Measurements from ENCODE around the gene BABAM1. TPM values are rescaled to one million over a fixed set of nuclear protein-coding genes. Genes with fewer than 3 reads are reported as not detected.

The BABAM1 gene
- total RNA-seq, 1 donor from 2014 or later = 59.7 TPM

GRCh38 chr19:17283504-17283996, 16.3 kb downstream of the BABAM1 start:
- H3K4me1 ChIP-seq = peaks cover 16% of the 10 kb centered on the region
- intact Hi-C loops (cut with DNase I) = loop anchor here (5.0 kb wide), 1 partner anchor 216 kb away; no protein-coding TSS in a partner anchor
- H3K4me3 ChIP-seq = no peak overlapping the region
- no peaks in the 10 kb centered on the region for H3K27me3 ChIP-seq
- H3K36me3 ChIP-seq = no peaks in the 10 kb centered on the region
- H3K9me3 ChIP-seq = no peaks in the 10 kb centered on the region
- H3K27ac ChIP-seq = no peak overlapping the region
- TF ChIP-seq CTCF (IDR thresholded peaks at IDR 0.05) = no peak
- no peak for TF ChIP-seq POLR2AphosphoS5 (IDR thresholded peaks at IDR 0.05; ENCODE audit: insufficient read depth in 1 of 2, low read depth in 1 of 2)
- TF ChIP-seq POLR2A (IDR thresholded peaks at IDR 0.05) = no peak
- no peak for DNase-seq (ENCODE audit: extremely low spot score in 2 of 2)

GRCh38 chr19:17285415-17286135, 18.3 kb downstream of the BABAM1 start:
- TF ChIP-seq POLR2A (IDR thresholded peaks at IDR 0.05) = no peak
- no peaks in the 10 kb centered on the region for H3K36me3 ChIP-seq
- H3K4me1 ChIP-seq = peaks cover 16% of the 10 kb centered on the region
- no peaks in the 10 kb centered on the region for H3K9me3 ChIP-seq
- H3K27ac ChIP-seq = no peak overlapping the region
- no peak for DNase-seq (ENCODE audit: extremely low spot score in 2 of 2)
- intact Hi-C loops (cut with DNase I) = no loop called here
- H3K4me3 ChIP-seq = no peak overlapping the region
- H3K27me3 ChIP-seq = no peaks in the 10 kb centered on the region

- H3K4me3 ChIP-seq = no peak overlapping the region
- H3K36me3 ChIP-seq = no peaks in the 10 kb centered on the region
- peaks cover 14% of the 10 kb centered on the region for H3K4me1 ChIP-seq
- intact Hi-C loops (cut with DNase I) = no loop called here
- no peak for DNase-seq (ENCODE audit: extremely low spot score in 2 of 2)
- TF ChIP-seq POLR2AphosphoS5 (IDR thresholded peaks at IDR 0.05; ENCODE audit: insufficient read depth in 1 of 2, low read depth in 1 of 2) (no peak), POLR2A (IDR thresholded peaks at IDR 0.05) (no peak), CTCF (IDR thresholded peaks at IDR 0.05) (no peak)
- H3K9me3 ChIP-seq = no peaks in the 10 kb centered on the region
- no peaks in the 10 kb centered on the region for H3K27me3 ChIP-seq
- no peak overlapping the region for H3K27ac ChIP-seq
Measured at GRCh38 chr19:17286263-17286662, 19.0 kb downstream of the BABAM1 start.

- DNase-seq (ENCODE audit: extremely low spot score in 2 of 2) = no peak
- no peaks in the 10 kb centered on the region for H3K27me3 ChIP-seq
- H3K9me3 ChIP-seq = no peaks in the 10 kb centered on the region
- peaks cover 10% of the 10 kb centered on the region for H3K4me1 ChIP-seq
- intact Hi-C loops (cut with DNase I) = no loop called here
- H3K27ac ChIP-seq = no peak overlapping the region
- no peak for TF ChIP-seq CTCF (IDR thresholded peaks at IDR 0.05)
- TF ChIP-seq POLR2AphosphoS5 (IDR thresholded peaks at IDR 0.05; ENCODE audit: insufficient read depth in 1 of 2, low read depth in 1 of 2) = no peak
- no peak for TF ChIP-seq POLR2A (IDR thresholded peaks at IDR 0.05)
- no peak overlapping the region for H3K4me3 ChIP-seq
- no peaks in the 10 kb centered on the region for H3K36me3 ChIP-seq
Measured at GRCh38 chr19:17286752-17287151, 19.5 kb downstream of the BABAM1 start.

- Histone ChIP-seq H3K9me3 (no peaks in the 10 kb centered on the region), H3K27me3 (no peaks in the 10 kb centered on the region), H3K4me1 (peaks cover 9% of the 10 kb centered on the region), H3K36me3 (no peaks in the 10 kb centered on the region), H3K27ac (no peak overlapping the region), H3K4me3 (no peak overlapping the region)
- no peak for DNase-seq (ENCODE audit: extremely low spot score in 2 of 2)
- no peak for TF ChIP-seq POLR2AphosphoS5 (IDR thresholded peaks at IDR 0.05; ENCODE audit: insufficient read depth in 1 of 2, low read depth in 1 of 2)
- TF ChIP-seq CTCF (IDR thresholded peaks at IDR 0.05) = no peak
- no peak for TF ChIP-seq POLR2A (IDR thresholded peaks at IDR 0.05)
- intact Hi-C loops (cut with DNase I) = no loop called here
Measured at GRCh38 chr19:17289489-17289888, 22.2 kb downstream of the BABAM1 start.

Measured in vagina (tissue), 2 donors.